HEK293 (cell line): ENCODE results near the gene WSCD2.

Source experiments
- CTCF ChIP-seq: fragments of 450-650 bp; formaldehyde crosslinking; IDR thresholded peaks from 2 replicates; pipeline ENCODE4 v1.5.1; 2016; ENCODE audit warnings: missing biosample characterization, missing genetic modification characterization
- GFI1B ChIP-seq: fragments of 450-650 bp; formaldehyde crosslinking; IDR thresholded peaks from 2 replicates; pipeline ENCODE4 v1.5.1; 2016; ENCODE audit warnings: missing biosample characterization, missing genetic modification characterization
- GLI2 ChIP-seq: fragments of 450-650 bp; formaldehyde crosslinking; IDR thresholded peaks from 2 replicates; pipeline ENCODE4; 2017; ENCODE audit warnings: missing biosample characterization, missing genetic modification characterization, low read depth, borderline replicate concordance
- KLF16 ChIP-seq: fragments of 450-650 bp; formaldehyde crosslinking; IDR thresholded peaks from 2 replicates; pipeline ENCODE4 v1.5.1; 2017; ENCODE audit warnings: missing biosample characterization, missing genetic modification characterization
- MEIS1 ChIP-seq: sonication (generic); formaldehyde crosslinking; IDR thresholded peaks from 2 replicates; pipeline ENCODE4 v1.8.1; 2022; ENCODE audit warnings: missing genetic modification reagents, mild to moderate bottlenecking, borderline replicate concordance
- SETDB1 ChIP-seq: IDR thresholded peaks from one replicate; pipeline ENCODE4 v1.6.1; 2017; ENCODE audit warnings: mild to moderate bottlenecking, low read length, moderate library complexity, mixed read lengths; ENCODE audit not compliant: insufficient read length
- SP7 ChIP-seq: fragments of 450-650 bp; formaldehyde crosslinking; IDR thresholded peaks from 2 replicates; pipeline ENCODE4 v1.5.1; 2016; ENCODE audit warnings: missing biosample characterization, missing genetic modification characterization
- TCF7L2 ChIP-seq: IDR thresholded peaks from 2 replicates; pipeline ENCODE4 v1.6.1; 2011; ENCODE audit warnings: low read depth, mild to moderate bottlenecking, inconsistent platforms, low read length, moderate library complexity, borderline replicate concordance
- ZNF146 ChIP-seq: fragments of 450-650 bp; formaldehyde crosslinking; IDR thresholded peaks from 2 replicates; pipeline ENCODE4 v1.5.1; 2016; ENCODE audit warnings: missing biosample characterization, missing genetic modification characterization
- ZNF416 ChIP-seq: fragments of 450-650 bp; formaldehyde crosslinking; IDR thresholded peaks from 2 replicates; pipeline ENCODE4 v1.5.1; 2016; ENCODE audit warnings: missing biosample characterization, missing genetic modification characterization
- ZNF423 ChIP-seq: fragments of 450-650 bp; formaldehyde crosslinking; IDR thresholded peaks from 2 replicates; pipeline ENCODE4 v1.5.1; 2016; ENCODE audit warnings: missing biosample characterization, missing genetic modification characterization

- no peak for TF ChIP-seq ZNF416 (tag by site-specific recombination)
- TF ChIP-seq GFI1B (tag by site-specific recombination), result no peak
- TF ChIP-seq CTCF (tag by site-specific recombination), result no peak
- no peak for TF ChIP-seq SETDB1
- TF ChIP-seq TCF7L2, result no peak
- TF ChIP-seq GLI2 (tag by site-specific recombination), result no peak
- no peak for TF ChIP-seq ZNF146 (tag by site-specific recombination)
- no peak for TF ChIP-seq KLF16 (tag by site-specific recombination)
- TF ChIP-seq MEIS1 (CRISPR knock-in tag), result no peak
- TF ChIP-seq SP7 (tag by site-specific recombination), result no peak
- no peak for TF ChIP-seq ZNF423 (tag by site-specific recombination)
These were observed 166.6 kb downstream of the WSCD2 start for GRCh38 chr12:108295641-108296040.
